HG03558 (cell line): ENCODE results near the gene CYP11A1.

Experiments
- ATAC-seq: cut with Tn5 transposase; IDR thresholded peaks from one replicate; pipeline ENCODE4 v1.9.1; 2021; ENCODE audit warnings: moderate number of reproducible peaks; ENCODE audit not compliant: unreplicated experiment; ENCODE audit errors: extremely low read depth

The CYP11A1 gene

GRCh38 chr15:74352393-74352910, 15.0 kb downstream of the CYP11A1 start:
- ATAC-seq, result no peak

- no peak for ATAC-seq
Measured at GRCh38 chr15:74351670-74352069, 15.8 kb downstream of the CYP11A1 start.

GRCh38 chr15:74350295-74351275, 16.9 kb downstream of the CYP11A1 start:
- no peak for ATAC-seq

- ATAC-seq, result no peak
Measured at GRCh38 chr15:74349241-74349778, 18.1 kb downstream of the CYP11A1 start.

- ATAC-seq, result no peak
Measured at GRCh38 chr15:74347757-74348250, 19.6 kb downstream of the CYP11A1 start.

DNA sequence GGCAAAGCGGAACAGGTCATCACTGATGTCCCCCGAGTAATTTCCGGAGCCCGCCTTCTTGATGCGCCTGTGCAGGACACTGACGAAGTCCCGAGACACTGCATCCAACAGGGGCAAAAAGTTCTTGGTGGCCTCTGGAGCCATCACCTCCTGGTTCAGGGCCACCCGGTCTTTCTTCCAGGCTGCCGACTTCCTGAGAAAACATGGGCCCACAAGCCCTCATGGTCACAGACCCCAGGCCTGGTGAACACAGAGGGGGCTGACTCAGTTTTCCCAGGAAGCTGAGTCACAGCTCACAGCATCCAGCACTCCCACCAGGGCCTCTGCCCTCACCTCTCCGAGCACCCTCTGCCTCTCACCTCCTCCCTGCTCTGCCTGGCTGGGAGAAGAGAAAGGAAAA, 22.4 kb downstream of the CYP11A1 start:
- no peak for ATAC-seq

DNA sequence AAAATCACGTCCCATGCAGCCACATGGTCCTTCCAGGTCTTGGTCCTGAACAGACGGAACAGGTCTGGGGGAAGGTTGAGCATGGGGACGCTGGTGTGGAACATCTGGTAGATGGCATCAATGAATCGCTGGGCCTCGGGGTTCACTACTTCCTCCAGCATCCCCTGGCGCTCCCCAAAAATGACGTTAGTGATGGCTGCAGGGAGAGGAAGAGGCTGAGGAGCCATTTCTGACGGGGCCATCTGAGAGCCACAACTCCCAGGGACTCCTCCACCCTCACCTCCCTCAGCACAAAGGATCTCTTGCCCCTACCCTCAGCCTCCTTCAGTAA, 23.7 kb downstream of the CYP11A1 start:
- no peak for ATAC-seq

DNA sequence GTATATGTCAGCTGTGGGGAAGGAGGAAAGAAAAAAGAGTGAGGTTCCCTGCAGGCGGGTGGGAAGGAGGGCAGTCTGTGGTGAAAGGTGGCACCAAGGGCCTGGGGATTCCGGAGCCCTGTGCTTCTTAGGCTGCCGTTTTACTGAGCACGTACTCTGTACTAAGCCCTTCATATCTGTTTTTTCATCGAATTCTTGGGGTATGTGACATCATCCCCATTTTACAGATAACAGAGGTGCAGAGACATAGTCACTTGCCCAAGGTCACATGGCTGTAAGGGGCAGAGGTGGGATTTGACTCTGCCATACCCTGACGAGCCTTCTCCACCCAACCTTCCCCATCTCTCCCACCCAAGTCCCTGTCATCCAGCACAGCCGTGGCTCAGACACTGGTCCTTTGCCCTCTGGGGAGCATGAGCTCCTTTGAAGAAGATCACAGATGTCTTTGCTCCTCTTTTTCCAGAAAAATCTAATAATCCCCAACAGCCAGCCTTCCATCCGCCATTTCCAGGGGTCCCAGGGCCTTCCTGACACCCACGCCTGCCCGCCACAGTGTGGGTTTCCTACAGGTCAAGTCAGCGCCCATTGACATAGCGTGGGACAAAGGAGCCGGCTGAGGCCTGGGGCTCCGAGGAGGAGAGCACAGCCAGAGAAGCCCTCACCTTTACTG, 24.2 kb downstream of the CYP11A1 start:
- no peak for ATAC-seq

DNA sequence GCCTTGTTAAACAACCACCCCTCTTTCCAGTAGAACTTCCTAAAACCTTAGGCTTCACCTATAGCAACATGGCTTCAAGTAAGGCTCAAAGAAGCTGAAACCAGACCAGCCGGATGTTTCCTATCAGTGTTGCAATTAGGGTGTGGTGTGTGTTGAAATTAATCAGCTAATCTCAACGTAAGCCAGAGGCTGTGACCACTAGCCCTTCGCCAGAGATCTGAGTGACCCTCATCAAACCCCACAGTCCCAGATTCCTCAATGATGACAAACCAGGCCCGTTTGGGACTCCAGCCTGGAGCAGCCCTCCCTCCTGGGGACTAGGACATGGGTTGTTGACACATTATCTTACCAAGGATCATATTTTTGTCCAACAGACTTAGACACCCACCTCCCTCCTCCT, 27.3 kb downstream of the CYP11A1 start:
- ATAC-seq, result no peak

DNA sequence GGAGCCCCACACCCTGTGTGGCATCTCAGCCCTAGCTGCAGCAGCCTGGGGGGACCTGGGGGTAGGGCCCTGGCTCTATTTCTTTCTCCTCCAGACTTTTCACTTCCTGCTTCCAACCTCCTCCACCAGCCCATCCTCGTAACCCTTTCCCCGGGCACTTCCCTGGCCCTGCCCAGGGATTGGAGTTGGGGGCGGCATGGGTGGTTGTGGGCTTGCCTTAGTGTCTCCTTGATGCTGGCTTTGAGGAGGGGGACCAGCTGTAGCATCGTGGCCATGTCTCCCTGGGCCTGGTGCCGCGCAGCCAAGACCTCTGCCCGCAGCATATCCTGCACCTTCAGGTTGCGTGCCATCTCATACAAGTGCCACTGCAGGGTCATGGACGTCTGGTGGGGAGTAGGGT, 28.1 kb downstream of the CYP11A1 start:
- no peak for ATAC-seq

- no peak for ATAC-seq
Measured at GRCh38 chr15:74338676-74339075, 28.8 kb downstream of the CYP11A1 start.

DNA sequence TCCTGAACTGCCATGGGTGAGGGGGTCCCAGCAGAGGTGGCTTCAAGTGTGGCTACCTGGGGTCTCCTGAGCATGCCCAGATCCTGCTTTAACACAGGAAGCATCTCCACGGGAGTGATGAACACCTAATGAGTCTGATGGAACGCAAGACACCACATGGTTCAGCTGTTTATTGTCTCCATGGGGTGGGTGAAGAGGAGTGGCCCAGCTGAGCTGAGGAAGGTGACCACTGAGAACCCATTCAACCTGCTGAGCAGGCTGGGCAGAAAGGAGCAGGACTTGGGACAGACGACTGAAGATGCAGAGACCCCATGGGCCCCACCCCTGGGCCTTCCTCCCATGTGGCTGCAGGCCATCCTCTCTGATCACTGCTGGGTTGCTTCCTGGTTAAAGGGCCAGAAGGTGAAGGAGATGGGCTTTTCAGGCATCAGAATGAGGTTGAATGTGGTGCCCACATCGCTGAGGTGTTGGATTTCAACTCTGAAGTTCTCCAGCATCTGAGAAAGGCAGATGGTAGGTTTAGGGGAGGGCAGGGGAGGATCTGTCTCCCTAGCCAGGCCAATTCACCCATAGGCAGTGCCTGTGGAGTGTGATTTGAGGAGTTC, 29.7 kb downstream of the CYP11A1 start:
- no peak for ATAC-seq

GRCh38 chr15:74337146-74337545, 30.3 kb downstream of the CYP11A1 start:
- ATAC-seq, result no peak

DNA sequence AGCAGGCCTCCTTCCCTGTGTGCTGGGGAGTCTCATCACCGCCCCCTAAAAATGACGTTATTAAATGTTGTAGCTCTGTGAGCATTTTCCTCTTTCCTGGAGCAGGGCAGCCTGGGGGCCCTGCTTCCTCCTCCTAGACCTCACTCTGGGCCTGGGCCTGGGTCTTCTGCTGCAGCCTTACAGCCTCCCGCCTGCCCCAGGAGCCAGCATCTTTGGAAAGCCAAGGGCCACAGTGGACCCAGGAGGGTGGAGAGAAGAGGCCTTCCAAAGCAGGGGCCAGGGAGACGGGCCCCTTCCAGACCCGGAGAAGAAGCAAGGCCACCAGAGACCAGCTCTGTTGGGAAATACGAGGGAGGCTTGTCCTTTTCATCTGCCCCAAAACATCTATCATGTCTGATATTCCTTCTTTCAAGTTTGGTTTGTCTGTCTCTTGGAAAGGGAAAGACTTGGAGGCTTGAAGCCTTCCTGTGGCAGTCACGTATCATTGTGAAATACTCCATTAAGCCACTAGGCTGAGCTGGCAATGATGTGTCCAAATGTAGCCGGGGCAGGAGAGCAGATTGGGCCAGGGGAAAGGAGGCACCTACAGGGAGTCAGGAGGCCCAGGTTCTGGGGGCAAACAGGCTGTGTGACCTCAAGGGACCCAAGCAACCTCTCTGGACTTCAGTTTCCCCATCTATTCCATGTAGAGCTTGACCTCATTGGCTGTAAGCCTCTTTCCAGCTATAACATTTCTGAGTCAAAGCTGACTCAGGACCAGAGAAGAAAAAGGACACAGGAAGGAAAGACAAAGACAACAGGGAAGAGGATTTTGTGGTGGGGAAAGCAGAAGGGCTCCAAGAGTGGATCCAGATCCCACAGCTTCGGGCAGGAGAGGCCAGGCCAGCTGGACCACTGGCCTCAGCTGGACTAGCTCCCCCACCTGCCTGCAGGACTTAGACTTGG, 31.1 kb downstream of the CYP11A1 start:
- no peak for ATAC-seq

GRCh38 chr15:74335396-74335795, 32.0 kb downstream of the CYP11A1 start:
- ATAC-seq, result no peak

DNA sequence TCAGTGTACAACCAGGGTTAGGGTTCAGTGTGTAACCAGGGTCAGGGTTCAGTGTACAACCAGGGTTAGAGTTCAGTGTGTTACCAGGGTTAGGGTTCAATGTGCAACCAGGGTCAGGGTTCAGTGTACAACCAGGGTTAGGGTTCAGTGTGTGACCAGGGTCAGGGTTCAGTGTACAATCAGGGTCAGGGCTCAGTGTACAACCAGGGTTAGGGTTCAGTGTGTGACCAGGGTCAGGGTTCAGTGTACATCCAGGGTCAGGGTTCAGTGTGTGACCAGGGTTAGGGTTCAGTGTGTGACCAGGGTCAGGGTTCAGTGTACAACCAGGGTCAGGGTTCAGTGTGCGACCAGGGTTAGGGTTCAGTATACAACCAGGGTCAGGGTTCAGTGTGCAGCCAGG, 33.3 kb downstream of the CYP11A1 start:
- no peak for ATAC-seq

GRCh38 chr15:74333662-74334061, 33.8 kb downstream of the CYP11A1 start:
- no peak for ATAC-seq

DNA sequence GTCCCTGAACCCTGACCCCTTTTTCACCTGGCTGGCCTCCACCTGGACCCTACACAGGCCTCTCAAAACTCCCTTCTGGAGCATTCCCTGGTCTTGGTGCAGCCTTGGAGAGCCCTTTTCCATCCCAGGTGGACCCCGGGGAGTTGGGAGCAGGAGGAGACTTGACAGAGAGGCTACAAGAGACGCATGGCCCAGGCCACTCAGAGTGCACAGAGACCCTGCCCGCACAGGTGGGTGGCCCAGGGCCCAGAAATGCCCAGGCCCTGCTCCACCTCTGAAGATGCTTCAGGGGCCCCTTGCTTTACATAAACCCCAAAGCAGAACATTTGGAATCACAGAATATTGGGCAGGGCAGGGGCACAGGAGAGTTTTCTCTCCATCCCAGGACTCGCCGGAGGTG, 34.4 kb downstream of the CYP11A1 start:
- ATAC-seq, result no peak

GRCh38 chr15:74332611-74333010, 34.8 kb downstream of the CYP11A1 start:
- ATAC-seq, result no peak
